HFF-Myc (cell line): ENCODE measurements around the gene NTSR1.

Experiments
- DNase-seq: peaks from one replicate; pipeline ENCODE4 v3.0.0-alpha.2; 2011; ENCODE audit warnings: low read depth; ENCODE audit errors: extremely low read depth
- H3K4me3 ChIP-seq: replicated peaks from 2 replicates; pipeline ENCODE4 v1.5.1; 2011; ENCODE audit warnings: low read depth, mild to moderate bottlenecking, control low read depth, low read length
- TF ChIP-seq, protein P1 (sequence below): IDR thresholded peaks from 2 replicates; pipeline ENCODE4 v1.5.1; 2012; ENCODE audit warnings: mild to moderate bottlenecking, low read depth, low read length, control low read depth; ENCODE audit errors: missing control alignments

Gene NTSR1

DNA sequence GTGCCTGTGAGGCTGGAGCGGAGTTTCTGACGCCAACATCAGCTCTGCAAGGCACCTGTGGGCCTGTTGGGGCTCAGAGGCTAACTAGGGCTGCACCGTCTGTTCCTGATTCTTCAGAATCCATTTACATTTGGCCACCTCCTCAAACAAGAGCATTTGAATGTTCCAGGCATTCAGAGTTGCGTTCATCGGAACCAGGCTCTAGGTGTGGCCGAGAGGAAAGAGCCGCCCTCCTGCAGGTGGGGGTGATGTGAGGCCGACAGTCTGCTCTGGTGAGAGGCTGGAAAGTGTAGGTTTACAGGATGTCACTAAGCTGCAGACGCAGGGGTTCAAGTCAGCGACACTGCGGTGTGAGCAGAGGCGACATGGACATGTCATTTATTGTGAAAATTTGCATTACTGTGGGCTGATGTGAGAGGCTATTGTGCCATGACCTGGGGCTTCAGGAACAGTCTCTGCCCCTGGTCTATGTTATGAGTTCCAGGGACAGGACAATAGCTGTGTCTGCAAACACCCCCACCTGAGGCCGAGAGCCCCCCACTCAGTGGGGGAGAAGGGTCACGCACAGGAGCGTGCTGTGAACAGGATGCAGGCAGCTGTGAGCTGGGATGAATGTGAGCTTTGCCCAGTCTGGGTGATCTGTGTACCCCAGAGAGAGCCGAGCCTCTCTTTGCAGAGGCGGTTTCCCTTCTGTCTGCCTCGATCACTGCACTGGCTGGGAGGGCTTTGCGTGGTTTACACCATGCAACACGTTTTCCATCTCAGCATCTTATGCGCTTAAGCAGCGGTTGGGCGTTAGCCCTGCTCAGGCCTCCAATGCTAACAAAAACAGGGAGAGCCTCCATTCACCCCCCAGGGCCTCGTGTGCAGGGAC is 45.3 kb upstream of the NTSR1 start:
- H3K4me3 ChIP-seq: no peak overlapping the region
- DNase-seq: no peak
- TF ChIP-seq, protein P1, sequence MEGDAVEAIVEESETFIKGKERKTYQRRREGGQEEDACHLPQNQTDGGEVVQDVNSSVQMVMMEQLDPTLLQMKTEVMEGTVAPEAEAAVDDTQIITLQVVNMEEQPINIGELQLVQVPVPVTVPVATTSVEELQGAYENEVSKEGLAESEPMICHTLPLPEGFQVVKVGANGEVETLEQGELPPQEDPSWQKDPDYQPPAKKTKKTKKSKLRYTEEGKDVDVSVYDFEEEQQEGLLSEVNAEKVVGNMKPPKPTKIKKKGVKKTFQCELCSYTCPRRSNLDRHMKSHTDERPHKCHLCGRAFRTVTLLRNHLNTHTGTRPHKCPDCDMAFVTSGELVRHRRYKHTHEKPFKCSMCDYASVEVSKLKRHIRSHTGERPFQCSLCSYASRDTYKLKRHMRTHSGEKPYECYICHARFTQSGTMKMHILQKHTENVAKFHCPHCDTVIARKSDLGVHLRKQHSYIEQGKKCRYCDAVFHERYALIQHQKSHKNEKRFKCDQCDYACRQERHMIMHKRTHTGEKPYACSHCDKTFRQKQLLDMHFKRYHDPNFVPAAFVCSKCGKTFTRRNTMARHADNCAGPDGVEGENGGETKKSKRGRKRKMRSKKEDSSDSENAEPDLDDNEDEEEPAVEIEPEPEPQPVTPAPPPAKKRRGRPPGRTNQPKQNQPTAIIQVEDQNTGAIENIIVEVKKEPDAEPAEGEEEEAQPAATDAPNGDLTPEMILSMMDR: no peak

DNA sequence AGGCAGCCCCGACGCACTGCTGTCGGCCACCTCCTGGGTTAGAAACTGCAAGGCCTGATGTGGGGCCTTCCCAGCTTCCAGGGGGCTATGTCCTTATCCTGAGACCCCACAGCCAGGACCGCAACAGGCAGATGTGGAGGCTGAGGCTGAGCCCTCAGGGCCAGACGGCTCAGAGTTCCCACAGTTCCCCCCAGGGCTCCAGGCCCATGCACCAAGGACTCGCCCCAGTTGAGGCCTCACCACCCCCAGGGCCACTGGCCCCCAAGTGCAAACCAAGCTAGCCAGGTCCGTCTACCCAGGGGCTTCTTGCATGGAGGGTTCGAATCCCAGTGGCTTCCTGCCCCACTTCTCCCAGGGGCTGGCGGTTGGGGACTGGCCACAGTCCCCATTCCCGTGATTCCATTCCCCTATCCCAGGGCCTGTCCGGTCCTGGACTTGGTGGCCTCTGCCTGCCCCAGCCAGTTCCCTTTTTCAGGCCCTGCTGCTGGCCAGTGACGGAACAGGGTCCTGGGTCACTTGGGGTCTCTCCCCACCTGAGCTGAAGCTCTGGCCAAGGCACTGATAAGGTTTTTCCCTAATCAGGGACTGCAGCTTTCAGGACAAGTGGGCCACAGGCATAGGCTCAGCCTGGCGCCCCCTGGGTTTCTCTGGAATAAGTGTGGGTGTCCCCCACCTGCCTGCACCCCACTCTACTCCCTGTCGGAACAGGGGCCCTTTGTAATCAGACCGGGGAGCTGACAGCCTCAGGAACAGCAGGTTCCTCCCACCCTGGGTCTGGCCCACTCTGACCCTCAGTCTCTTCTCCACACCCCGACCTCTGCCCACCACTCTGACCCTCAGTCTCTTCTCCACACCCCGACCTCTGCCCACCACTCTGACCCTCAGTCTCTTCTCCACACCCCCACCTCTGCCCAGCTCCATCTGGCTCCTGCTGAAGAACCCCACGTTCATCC is 44.3 kb upstream of the NTSR1 start:
- no peak for DNase-seq
- TF ChIP-seq, protein P1: no peak
- no peak overlapping the region for H3K4me3 ChIP-seq

DNA sequence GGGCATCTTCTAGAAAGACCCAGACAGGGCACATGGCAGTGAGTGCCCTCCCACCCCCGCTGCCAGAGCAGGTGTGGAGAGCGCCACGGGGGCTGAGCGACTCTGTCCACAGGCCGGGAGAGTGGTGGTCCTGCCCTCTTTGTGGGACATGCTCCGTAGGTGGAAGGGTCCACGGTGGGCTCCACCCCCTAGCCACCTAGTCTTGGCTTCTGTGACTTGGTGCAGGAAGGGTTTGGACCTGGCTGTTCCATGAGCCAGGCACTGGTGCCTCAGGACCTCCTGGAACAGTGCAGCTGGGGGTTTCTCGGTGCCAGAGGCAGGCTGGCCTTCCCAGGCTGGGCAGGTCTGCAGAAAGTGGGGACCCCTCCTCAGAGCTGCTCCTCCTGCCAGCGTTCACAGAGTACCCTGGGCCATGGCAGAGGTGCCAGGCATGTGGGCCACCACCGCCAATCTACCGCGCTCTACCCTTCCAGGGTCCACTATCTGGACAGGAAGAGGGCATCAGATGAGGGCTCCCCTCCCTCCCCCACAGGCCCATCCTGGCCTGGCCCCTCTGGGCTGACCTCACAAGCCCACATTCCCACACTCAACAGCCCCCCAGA is 43.4 kb upstream of the NTSR1 start:
- H3K4me3 ChIP-seq: no peak overlapping the region
- TF ChIP-seq, protein P1: no peak
- DNase-seq: no peak

DNA sequence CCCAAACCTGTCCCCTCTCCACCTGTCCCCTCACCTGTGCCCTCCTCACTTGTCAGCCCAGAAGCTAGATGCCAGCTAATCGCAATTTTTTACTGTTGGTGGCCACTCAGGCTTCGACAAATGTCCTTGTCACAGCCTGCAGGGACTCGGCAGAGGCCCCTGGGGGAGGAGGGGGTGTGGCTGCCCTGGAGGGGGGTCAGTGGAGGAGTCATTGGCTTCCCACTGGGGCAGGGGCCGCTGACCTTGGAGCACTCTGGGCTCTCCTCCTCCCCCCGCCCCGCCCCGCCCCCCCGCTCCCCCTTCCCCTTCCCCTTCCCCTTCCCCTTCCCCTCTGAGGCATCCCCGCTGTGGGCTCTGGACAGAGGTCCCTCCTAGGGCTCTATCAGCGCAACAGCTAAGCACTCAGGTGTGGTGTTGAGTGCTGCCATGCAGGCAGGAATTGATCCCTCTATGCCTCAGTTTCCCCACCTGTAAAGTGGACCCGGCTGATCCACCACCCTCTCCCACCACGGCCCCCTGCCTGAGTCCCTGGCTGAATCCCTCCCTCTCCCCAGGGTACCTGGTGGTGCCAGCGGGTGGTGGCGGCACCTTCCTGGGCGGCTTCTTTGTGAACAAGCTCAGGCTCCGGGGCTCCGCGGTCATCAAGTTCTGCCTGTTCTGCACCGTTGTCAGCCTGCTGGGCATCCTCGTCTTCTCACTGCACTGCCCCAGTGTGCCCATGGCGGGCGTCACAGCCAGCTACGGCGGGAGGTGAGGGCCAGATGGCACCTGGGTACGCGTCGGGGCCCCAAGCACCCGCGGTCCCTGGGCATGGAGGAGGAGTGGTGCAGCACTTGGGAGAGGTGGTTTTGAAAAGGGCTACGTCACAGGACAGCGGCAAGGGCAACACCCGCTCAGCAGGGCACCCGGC is 42.6 kb upstream of the NTSR1 start:
- DNase-seq: no peak
- TF ChIP-seq, protein P1: no peak
- no peak overlapping the region for H3K4me3 ChIP-seq

DNA sequence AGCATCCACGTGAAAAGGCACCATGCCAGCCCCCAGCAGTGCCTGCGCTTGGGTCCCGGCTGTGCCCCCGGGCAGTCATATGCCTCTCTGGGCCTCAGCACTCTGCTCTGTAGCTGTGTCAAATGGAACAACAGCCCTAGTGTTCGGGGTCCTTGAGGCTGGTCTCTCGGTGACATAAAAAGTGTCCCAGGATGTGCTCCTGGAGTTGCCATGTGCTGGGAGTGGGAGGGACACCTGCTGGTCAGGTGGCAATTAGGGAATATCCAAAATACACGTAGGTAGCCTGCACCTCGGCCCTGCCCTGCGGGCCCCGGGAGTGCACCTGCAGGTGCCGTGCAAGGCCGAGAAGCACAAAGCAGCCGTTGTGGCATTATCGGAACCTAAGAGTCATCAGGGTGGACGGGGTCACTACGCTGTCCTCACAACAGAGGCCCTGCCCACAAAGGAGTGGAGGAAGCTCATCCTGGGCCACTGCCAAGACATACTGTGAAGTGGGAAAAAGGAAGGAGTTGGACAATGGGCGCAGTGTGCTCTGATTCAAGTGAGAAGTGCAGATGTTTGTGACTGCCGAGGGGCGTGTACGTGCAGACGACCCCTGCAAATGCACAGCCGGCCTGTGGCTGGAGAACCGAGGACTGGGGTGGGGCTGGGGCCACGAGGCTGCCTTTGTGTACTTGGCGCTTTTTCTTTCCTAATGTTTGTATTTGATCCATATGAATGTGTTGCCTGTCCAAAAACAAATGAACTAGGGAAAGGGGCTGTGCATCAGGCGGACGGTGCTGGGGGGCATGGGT is 41.7 kb upstream of the NTSR1 start:
- H3K4me3 ChIP-seq: no peak overlapping the region
- TF ChIP-seq, protein P1: no peak
- no peak for DNase-seq
